Suppressor macrophage treated with lipopolysaccharide for 4 hours (primary cell): ENCODE data around the gene UQCRQ.

Experiments used
- DNase-seq: peaks from one replicate; pipeline ENCODE4 v3.0.0-alpha.2; 2020

The UQCRQ gene

DNA sequence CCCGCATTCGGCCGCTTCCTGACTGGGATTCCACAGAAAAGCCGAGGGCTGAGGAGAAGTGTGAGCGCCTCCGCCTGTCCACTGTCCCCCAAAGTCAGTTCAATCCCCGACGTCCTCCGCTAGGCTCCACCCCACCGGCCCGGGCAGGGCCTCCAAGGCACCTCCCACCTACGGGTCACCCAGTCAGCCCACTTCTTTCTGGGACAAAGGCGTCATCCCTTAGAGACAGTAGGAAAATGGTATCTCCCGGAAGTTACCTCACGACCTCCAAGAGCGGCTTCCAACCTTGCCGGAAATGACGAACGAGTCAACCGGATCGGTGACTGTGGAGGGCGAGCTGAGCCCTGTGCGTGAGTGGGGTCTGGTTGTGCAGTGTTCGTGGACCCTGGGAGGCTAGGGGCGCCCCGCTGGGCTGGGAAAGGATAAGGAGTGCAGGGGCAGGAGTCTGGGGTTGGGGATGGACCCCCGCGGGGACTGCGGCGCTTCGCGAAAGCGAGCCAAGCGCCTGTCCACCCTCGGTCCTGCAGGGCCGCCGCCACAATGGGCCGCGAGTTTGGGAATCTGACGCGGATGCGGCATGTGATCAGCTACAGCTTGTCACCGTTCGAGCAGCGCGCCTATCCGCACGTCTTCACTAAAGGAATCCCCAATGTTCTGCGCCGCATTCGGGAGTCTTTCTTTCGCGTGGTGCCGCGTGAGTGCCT lies at the start of gene UQCRQ, which contains the start of gene GDF9:
UQCRQ (plus strand) TSS at position 301 of the 704 bp plus-strand sequence; CDS start at position 541, 240 bp downstream.
GDF9 (minus strand) TSS at position 128 of the 704 bp plus-strand sequence. CDS start 1,936 bp downstream, outside the sequence.
- peak; percentile 99 for DNase-seq

DNA sequence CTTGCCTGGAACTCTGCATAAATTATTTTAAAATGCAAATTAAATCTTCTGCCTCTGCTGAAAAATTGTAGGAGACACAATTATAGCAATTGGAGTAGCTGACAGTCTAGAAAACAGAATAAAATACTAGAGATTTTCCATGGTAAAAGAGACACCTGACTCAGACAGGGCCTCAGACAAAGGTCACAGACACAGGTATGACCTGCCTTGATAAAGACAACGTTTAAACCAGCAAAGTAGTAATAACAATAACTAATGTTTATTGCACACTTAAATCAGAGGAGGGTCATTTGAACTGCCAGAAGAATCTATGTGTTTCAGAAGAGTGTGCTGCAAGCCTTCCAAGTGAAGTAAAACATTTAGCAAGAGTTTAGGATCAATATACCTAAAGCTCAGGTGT lies 49.4 kb upstream of the UQCRQ start:
- DNase-seq = no peak

DNA sequence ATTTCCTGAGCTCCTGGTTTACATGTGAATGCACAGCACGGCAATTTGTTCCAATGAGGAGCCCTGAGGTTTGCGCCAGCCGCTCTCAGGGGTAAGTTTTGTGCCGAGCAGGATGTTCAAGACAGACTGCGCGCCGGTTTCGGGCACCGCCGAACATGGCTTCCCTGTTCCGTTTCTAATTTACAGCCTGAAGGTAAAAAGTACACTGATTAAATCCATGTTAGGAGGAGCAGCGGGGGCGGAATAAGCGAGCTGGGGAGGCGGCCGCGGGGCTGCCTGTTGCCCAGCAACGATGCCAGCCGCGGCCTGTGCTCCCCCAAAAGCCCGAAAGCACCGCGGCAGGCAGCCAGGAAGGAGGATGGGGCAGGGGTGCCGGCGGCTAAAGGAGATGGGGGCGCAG lies 47.0 kb upstream of the UQCRQ start:
- no peak for DNase-seq

DNA sequence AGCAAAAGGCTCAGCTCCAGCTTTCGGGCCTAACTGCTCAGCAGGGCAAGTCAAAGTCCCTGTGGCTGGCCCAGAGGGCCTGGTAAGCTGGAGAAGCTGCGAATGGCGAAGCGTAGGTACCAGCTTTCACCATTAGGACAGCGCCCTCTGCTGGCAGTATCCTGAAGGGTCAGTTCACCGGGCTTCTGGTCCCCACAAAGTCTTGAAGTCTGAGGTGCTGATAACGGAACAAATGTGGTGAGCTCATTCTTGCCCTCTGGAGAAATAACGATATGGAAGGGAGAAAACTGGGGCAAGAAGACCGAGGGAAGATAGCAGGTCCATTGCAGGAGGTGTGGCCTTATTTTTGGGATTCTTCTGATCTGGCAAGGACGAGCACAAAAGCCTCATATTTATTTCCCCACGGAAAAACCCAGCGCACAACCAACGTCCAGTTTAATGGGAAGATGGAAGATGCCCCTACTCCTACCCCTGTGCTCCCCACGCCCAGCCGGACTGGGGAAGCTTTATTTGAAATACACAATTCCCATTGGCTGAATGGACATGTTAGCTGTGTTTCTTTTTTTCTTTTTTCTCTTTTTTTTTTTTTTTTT lies 46.2 kb upstream of the UQCRQ start:
- peak; percentile 93 for DNase-seq

DNA sequence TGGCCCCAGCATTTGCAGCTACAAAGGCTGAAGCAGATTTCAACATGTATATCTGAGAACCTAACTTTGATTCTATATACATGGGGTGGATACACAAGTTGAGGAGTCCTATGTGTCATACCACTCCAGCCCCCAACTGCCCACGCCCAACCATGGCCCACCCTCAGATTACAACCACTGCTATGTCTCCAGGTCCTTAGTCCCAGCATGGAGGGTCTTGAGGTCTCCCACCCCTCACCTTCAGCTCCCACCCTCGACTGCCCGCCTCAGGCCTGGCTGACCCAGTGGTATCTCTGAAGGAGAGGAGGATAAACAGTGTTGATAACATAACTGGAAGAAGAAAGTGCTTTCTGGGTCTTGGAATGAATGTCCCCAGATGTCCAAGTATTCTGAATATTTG lies 45.1 kb upstream of the UQCRQ start:
- DNase-seq = no peak

DNA sequence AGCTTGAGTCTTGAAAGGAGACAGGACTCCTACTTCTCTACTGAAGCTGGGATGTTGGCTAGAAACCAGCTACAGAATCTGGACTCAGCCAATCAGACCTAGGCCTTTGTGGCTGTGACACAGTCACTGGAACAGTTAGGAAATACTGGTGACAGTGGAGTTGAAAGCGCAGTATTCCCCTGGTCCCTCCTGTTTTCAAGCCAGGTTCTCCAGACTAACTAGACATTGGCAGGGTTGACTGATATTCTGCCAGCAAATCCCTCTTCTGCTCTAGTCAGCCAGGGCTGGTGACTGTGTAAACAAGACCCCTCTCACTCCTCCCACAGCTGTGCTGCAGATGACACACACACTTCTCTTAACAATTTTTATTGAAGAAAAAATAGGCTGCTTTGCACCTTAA lies 44.7 kb upstream of the UQCRQ start:
- DNase-seq = no peak

DNA sequence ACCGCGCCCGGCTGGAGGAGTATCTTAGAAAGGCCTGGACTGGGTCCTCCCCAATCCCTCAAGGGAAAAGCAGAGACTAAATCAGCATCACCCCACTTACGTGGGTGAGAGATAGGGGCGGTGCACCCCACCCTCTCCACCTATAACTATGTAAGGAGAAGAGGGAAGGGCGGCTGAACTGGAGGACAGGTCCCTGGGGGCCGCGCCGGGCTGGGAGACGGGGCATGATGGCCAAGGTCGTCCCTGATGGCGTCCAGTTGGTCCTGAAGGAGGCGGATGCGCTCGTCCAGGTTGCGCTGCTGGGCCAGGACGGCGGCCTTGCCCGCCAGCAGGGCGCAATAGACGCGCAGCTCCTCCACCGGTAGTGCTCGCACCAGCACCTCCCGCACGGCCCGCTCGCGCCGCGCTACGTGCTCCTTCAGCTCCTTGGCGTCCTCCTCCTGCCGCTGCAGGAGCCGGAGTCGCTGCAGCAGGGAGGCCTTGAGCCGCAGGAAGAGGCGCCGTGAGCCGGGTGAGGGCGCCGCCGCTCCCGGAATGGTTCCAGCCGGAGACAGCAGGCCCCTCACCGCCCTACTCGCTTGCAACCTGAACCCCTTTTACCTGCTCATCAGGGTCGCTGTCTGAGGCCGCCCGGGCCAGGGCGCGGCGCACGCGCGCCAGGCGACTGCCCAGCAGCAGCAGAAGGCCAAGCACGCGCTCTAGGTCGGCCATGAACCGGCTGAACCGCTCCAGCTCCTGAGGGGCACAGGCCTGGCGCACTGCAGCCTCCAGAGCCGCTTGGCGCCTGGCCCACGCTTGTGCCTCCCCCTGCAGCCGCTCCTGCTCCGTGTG lies 43.6 kb upstream of the UQCRQ start:
- no peak for DNase-seq

DNA sequence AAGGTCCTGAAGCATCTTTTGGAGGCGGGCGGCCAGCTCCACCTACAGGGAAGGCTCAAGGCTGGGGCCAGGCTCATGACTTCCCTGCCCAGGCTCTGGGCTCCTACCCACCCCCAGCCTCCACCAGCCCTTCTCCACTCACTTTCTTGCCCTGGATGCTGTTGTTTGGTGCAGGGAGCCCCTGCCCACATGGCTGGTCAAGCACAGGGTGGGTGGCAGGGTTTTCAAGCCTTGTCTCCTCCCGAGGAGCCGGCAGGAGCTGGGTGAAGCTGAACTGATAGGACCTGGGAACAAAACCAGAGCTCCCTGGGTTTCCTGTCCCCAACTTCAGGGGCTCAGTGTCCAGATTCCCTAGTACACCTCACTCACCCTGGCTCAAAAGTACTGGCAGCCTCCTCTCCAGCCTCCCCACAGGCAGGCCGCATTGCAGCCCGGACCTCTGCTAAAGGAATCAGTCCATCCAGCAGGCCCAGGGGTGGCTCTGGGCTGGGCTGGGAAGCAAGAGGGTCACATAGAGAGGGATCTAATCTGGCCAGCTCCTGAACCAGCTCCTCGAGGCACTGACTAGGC lies 42.9 kb upstream of the UQCRQ start:
- DNase-seq = no peak

DNA sequence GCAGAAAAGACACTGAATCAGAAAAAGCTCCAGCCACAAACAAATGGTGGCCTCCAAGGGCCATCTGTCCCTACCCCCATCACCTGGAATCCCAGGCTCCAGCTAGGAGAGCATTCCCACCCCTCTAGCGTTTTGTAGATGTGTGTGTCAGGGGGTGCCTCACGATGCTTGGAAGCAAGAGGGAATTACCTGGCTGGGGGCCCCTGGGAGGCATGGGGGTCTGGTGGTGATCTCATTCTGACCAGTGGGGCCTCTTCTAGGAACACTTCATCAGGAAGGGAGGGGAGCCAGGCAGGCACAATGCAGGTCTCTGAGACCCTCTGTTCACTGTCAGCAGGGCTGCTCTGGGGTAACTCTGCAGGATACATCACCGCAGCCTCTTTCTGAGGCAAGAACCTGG lies 42.0 kb upstream of the UQCRQ start:
- DNase-seq = no peak

DNA sequence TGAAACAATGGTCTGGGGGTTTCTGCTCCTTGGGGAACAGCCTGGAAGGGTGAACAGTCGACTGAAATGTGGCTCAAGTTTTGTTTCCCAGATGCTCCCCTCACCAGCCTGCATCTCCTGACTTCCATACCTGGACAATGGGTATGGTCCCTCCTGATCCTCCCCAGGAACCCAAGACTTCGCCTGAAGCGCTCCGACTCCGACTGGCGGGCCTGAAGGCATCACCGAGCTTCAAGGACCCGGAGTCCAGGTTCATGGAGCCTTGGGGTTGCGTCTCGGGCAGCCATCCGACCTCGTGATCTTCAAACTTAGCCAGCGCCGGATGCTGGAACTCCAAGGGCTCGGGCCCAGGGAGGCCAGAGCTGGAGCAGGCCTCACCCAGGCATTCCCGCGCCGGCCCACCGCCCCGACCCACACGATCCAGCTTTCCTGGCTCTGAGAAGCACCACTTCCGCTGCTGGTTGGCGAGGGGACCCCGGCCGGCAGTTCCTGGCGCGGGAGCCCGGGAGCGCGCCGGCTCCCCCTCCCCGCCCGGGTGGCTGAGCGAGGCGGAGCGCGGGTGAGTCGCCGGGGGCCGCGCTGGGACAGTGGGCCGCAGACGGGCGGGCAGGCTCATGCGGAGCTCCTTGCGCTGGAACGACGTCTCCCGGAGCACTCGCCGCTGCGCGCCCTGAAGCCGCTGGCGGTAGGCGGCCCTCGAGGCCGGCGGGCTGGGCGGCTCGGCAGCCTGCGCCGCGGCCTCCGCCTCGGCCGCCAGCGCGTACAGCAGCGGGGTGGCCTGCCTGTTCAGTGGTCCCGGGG lies 41.2 kb upstream of the UQCRQ start:
- no peak for DNase-seq

DNA sequence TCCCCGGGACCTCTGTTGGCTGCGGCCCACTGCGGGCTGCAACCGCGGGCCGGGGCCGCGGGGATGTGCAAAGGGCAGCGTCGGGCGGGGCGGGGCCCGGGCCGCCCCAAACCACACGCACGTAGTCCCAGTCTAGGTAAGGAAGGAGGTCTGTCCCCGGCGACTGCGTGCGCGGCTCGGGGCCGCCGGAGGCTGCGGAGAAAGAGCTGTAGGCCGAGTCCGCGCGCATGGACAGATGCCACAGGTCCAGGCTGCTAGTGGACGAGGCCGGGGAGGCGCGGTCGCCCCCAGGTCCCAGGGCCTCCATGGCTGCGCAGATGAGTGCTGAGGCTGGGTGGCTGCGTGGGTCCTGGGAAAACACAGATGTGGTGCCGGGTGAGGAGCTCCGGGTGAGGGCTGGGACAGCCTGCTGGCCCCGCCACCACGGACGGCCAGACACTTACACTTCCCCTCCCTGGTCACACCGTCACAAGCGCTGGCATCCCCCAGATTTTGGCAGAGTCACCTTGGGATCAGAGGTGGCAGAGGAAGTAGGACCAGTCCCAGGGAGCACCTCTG lies 40.5 kb upstream of the UQCRQ start:
- DNase-seq = no peak

DNA sequence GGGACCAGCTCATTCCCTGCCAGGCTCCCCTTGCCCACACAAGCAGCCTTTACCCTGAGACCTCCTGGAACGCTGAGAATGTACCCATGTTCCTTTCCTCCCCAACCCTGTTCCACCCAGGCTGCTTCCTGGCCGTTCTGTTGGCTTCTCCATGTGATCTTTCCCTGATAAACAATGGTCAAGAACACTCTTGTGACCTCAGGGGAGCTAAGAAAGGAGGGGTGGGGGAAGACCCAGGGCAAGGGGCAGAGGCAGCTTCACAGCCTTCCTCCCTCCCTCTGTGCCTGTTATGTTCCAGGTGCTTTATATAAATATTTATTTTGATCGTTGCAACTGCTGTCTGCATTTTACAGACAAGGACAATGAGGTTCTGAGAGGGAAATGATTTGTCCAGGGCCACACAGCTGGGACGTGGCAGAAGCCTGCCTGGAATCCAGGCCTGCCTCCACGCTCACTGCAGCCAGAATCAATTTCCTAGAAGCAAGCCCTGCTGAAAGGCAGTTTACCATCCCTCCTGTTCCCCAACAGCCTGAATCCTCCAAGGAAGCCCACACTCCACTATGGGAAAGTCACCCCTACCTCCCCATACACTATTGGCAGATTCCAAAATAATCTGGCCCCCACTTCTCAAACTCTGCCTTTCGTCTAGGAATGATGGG lies 39.9 kb upstream of the UQCRQ start:
- no peak for DNase-seq

DNA sequence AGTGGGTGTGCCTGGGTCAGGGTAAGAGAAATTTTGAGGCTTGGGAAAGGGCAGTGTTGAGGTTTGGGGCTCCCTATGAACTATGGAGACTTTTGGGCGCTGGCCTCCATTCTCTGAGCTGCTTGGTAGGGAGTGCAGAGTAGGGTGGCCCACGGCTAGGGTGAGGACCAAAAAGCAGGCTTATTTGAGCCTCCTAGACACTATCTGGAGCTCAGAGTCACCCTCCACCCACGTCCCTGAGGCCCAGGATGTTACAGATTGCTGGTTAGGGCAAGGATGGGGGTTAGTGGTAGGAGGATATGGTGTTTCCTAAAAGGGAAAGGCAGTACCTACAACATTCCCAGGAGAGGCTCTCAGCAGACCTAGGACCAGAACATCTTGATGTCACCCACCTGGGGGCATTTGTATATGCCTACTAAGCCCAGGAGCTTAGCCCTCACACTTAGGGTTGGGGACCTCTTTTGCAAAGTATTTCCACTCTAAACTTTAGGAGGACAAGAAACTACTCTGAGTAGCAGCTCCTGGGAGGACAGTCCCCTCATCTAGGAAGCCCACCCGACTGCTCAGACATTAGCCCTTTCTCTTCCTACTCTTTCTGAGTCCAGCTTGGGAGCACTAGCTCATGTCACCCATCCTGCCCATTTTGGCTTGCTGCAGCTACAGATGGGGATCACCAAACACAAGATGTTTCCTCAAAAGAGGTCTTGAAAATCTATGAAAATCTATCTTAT lies 38.3 kb upstream of the UQCRQ start:
- DNase-seq = no peak

DNA sequence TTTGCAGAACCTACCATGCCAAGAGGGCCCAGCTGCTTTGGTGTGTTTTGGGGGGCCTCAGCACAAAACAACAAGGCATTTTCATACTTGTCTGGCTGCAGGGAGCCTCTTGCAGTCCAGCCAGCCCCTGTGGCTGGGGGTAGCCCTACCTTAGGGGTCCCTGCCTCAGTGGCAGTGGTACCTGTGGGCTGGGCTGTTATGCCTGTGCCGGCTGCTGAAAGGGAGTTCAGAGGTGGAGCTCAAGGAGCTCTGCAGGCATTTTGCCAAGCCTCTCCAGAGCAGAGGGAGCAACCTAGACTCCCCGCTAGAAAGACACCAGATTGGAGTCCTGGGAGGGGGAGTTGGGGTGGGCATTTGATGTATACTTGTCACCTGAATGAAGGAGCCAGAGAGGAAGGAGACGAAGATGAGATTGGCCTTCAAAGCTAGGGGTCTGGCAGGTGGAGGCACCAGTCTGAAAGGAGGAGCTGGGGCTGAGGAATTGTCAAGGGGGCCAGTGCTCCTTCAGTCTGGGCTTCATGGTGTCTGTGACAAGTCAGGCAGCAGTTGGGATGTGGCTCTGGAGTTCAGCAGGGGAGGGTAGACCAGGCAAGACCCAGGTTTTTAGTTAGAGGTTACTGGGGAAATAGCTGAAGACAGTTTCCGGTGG lies 37.5 kb upstream of the UQCRQ start:
- no peak for DNase-seq

DNA sequence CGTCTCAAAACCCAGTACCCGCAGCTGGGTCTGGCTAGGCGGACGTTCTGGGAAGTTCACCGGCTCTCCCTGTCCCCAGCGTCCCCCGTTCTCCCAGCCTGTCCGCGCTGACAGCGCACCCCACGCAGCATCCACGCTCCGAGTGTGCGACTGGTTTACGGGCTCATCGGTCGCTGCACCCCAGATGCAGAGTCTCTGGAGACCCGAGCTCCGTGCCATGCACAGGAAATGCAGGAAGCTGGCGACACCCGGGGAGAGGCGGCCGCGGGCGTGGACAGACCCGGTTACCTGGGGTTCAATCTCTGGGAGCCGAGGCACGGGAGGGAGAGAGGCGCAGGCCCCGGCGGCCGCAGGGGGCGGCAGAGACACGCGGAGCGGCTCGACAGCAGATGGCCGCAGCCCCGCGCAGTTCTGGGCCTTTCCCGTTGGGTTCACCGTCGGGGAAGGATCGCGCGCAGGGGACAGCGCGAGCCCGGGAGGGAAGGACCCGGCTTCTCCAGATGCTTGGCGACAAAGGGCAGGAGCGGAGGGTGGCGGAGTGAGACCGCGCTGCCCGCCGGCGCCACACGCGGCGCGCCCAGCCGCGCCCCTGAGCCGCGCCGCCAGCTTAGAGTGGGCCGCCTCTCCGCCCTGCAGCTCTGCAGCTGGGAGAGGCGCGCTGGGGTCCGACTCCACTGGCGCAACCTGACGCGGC lies 36.6 kb upstream of the UQCRQ start:
- DNase-seq = peak; percentile 80

DNA sequence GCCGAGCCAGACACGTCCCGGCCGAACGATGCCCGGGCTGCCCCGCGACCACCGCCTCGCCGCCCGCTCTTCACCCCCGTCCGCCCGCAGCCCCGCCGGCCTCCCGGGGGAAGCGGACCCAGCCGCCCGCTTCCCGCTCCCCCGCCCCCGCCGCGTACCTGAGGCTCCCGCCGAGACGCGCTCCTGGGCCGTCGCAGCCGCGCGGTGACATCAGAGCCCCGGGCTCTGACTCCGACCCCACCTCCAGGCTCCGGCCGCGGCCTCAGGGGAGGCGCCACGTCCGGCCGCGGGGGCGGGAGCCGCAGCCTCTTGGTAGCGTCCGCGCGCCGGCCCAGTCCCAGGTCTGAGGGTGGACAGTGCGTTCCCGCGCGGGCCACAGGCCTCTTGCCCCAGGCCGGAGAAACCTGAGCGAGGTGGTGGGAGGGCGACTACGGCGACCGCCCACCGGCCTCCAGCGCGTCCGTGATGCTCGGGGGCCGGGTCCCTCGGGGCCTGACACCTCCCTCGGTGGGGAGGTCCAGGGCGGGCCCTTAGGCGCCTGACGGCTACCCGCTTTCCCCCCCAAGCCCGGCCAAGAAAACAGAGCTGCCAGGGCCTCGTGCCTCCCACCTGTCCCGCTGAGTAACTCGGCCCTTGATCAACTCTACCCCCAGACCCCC lies 35.9 kb upstream of the UQCRQ start, which contains the start of gene SHROOM1:
SHROOM1 (minus strand) TSS at position 212 of the 659 bp plus-strand sequence. CDS start 4,507 bp downstream, outside the sequence.
- peak; percentile 65 for DNase-seq

DNA sequence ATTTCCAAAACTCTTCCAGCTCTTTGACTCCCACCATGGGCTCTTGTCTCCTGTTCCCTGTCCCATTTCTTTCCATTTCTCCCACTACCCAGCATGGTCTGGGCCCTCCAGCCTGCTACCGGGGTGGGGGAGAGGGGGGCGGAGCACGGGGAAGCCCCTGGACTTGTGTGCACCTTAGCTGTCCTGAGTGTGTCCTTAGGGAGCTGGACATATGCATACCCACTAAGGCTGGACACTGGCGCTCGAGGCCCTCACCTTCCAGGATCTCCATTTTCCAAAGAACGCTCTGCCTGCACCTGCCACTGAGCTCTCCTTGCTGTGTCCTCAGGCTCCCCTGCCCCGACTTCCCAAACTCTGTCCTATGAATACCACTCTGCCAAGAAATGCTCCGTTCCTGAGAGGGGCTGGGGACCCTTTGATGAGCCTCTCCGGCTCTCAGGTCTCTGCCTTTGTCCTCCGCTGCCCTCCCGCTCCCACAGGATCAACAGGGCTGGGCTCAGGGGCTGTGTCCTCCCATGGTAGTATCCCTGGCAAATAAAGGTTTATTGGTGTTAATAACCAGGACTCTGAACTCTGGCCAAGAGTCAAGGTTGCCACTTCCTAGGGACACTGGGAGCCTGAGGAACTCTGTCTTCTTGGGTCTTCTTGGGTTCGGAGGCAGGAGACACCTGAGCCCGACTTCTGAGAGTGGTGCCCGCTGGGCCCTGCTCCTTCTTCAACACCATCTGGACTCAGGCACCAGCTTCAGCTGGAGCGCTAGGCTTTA lies 35.2 kb upstream of the UQCRQ start:
- no peak for DNase-seq

DNA sequence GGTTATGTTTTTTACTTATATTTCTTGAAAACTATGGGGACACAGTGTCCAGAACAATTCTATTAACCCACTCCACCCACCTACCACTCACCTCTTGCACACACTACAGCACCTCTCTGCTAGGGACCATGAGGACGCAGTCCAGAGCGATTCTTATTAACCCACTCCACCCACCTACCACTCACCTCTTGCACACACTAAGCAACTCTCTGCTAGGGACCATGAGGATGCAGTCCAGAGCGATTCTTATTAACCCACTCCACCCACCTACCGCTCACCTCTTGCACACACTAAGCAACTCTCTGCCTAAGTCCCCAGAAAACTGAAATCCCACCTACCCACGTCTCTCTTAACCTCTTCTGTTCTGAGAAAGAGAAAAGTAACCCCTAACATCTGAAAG lies 33.8 kb upstream of the UQCRQ start:
- no peak for DNase-seq
